K562 (cell line): ENCODE results near the gene LPAR6. TPM values are rescaled to one million over a fixed set of nuclear protein-coding genes. Genes with fewer than 3 reads are reported as not detected.
A peak's percentile ranks its signal among the peaks of the same experiment; 100 is the strongest.

Experiments used
- ATAC-seq: fragments of 200-7000 bp; cut with Tn5 transposase; 3 replicates; pipeline ENCODE4 v1.9.1; 2020; ENCODE audit warnings: moderate library complexity
- BruUV-seq: library from RNA; stranded (reverse); fragments of 400-500 nt; replicated peaks from 2 replicates; lab custom pipeline; 2021; lab: Mats Ljungman, UMichigan
- CTCF ChIA-PET: fragments of 300-600 bp; formaldehyde crosslinking; extraction: SDS; loops from one replicate; lab custom pipeline; 2021; ENCODE audit warnings: low intra/inter-chr PET ratio; lab: Yijun Ruan, JAX
- POLR2A ChIA-PET: fragments of 300-600, 350-650 bp; sonication (Branson Sonifier 250); formaldehyde crosslinking; extraction: SDS; loops from one replicate; lab custom pipeline; 2021; ENCODE audit warnings: antibody characterized with exemption, inconsistent platforms; lab: Yijun Ruan, JAX
- DNase-seq, 4 experiments: peaks; one replicate each; pipeline versions ENCODE4 v3.0.0 to v3.0.0-alpha.2; 2011 to 2018; ENCODE audit warnings: low spot score in 3 of 4, mixed read lengths in 3 of 4; ENCODE audit errors: extremely low read depth in 1 of 4
- FAIRE-seq: peaks from 2 replicates; lab custom pipeline; 2011; peaks lifted over from hg19 to GRCh38; lab: Jason Lieb, UNC
- H2AFZ ChIP-seq: 2 replicates; pipeline ENCODE4 v1.6.0; 2011; ENCODE audit warnings: low read depth, low read length, control low read depth, inconsistent platforms
- H3K27ac ChIP-seq: fragments of 200-600 bp; 3 replicates; pipeline ENCODE4 v1.8.0; 2011; ENCODE audit warnings: low read depth, mild to moderate bottlenecking, control low read depth, inconsistent platforms, low read length, moderate library complexity, mixed read lengths; ENCODE audit errors: extremely low read depth
- H3K27me3 ChIP-seq, 2 experiments: fragments of 300-600 bp in 1 of 2; 2 replicates in 1 of 2; 3 replicates in 1 of 2; pipeline versions ENCODE4 v1.6.0 to v1.8.0; 2011; ENCODE audit warnings: inconsistent platforms in 2 of 2, low read length in 2 of 2, mild to moderate bottlenecking in 1 of 2, mixed read lengths in 1 of 2, moderate library complexity in 1 of 2; ENCODE audit not compliant: control insufficient read depth in 2 of 2, insufficient read depth in 2 of 2
- H3K36me3 ChIP-seq: fragments of 300-600 bp; 3 replicates; pipeline ENCODE4 v1.8.0; 2011; ENCODE audit warnings: mild to moderate bottlenecking, low read length, inconsistent platforms; ENCODE audit not compliant: control insufficient read depth, insufficient read depth
- H3K4me1 ChIP-seq, 2 experiments: fragments of 200-600 bp in 1 of 2; replicated peaks in 1 of 2; 2 replicates in 1 of 2; 3 replicates in 1 of 2; pipeline versions ENCODE4 v1.5.1 to v1.8.0; 2011; ENCODE audit warnings: inconsistent platforms in 2 of 2, low read length in 2 of 2, mild to moderate bottlenecking in 1 of 2, mixed read lengths in 1 of 2, moderate library complexity in 1 of 2; ENCODE audit not compliant: control insufficient read depth in 2 of 2, insufficient read depth in 2 of 2
- H3K4me2 ChIP-seq: 2 replicates; pipeline ENCODE4 v1.6.1; 2011; ENCODE audit warnings: low read length, control low read depth, inconsistent platforms, mixed read lengths; ENCODE audit not compliant: insufficient read depth
- H3K4me3 ChIP-seq: fragments of 200-600 bp; sonication (generic), shearing (Covaris generic); 2 replicates; pipeline ENCODE4 v1.5.1; 2016; ENCODE audit warnings: control low read depth, inconsistent platforms
- H3K79me2 ChIP-seq: fragments of 200-600 bp; 3 replicates; pipeline ENCODE4 v1.8.0; 2011; ENCODE audit warnings: low read length, inconsistent platforms; ENCODE audit not compliant: control insufficient read depth, insufficient read depth
- H3K9ac ChIP-seq, 2 experiments: 2 replicates each; pipeline versions ENCODE4 v1.6.0 to v1.6.1; 2011; ENCODE audit warnings: low read depth in 2 of 2, low read length in 2 of 2, control low read depth in 1 of 2, inconsistent platforms in 1 of 2, mild to moderate bottlenecking in 1 of 2, mixed read lengths in 1 of 2; ENCODE audit not compliant: insufficient read depth in 1 of 2
- H3K9me1 ChIP-seq: one replicate; pipeline ENCODE4 v1.6.0; 2011; ENCODE audit warnings: inconsistent platforms, mild to moderate bottlenecking, low read length, moderate library complexity; ENCODE audit not compliant: control insufficient read depth, insufficient read depth
- H3K9me3 ChIP-seq: replicated peaks from 2 replicates; pipeline ENCODE4 v1.5.1; 2011; ENCODE audit warnings: low read depth, low read length, inconsistent platforms; ENCODE audit not compliant: control insufficient read depth, insufficient read depth
- H4K20me1 ChIP-seq: replicated peaks from 2 replicates; pipeline ENCODE4 v1.6.1; 2011; ENCODE audit warnings: low read length, inconsistent platforms, mixed read lengths; ENCODE audit not compliant: control insufficient read depth, insufficient read depth
- EWSR1 ChIP-seq: fragments of 450-650 bp; IDR thresholded peaks from 2 replicates; pipeline ENCODE4 v1.6.1; 2018; ENCODE audit warnings: borderline replicate concordance, mild to moderate bottlenecking, low read depth, moderate library complexity; ENCODE audit not compliant: partially characterized antibody
- FOXA3 ChIP-seq, 2 experiments: fragments of 450-650 bp in 1 of 2; sonication (generic) in 1 of 2; formaldehyde crosslinking; IDR thresholded peaks in 1 of 2; conservative IDR thresholded peaks in 1 of 2; 2 replicates each; pipeline versions ENCODE4 v1.4.0 to v1.8.0; 2020 to 2022; ENCODE audit warnings: mild to moderate bottlenecking in 2 of 2, missing genetic modification reagents in 1 of 2
- RAD21 ChIP-seq, 2 experiments: fragments of 250-450 bp in 1 of 2; fragments of 450-650 bp in 1 of 2; sonication (Bioruptor Pico) in 1 of 2; formaldehyde crosslinking in 1 of 2; IDR thresholded peaks in 1 of 2; conservative IDR thresholded peaks in 1 of 2; 2 replicates each; pipeline versions ENCODE4 v1.4.0 to v1.8.0; 2020 to 2022; ENCODE audit warnings: mild to moderate bottlenecking in 2 of 2, moderate library complexity in 1 of 2
- TAF7 ChIP-seq: fragments of 450-650 bp; IDR thresholded peaks from 2 replicates; pipeline ENCODE4 v1.6.1; 2016; ENCODE audit warnings: missing genetic modification characterization, missing compliant biosample characterization
- ZNF766 ChIP-seq: fragments of 200-800 bp; sonication (Bioruptor generic); conservative IDR thresholded peaks from 2 replicates; pipeline ENCODE4 v1.6.1; 2016; ENCODE audit warnings: missing genetic modification characterization, missing compliant biosample characterization
- WGBS: fragments of 100-300 bp; shearing (Covaris generic); methylation state at CpG from one replicate; pipeline ENCODE4 v1.1.6; 2016; ENCODE audit warnings: low coverage, mixed read lengths; ENCODE audit not compliant: insufficient coverage; ENCODE audit errors: missing lambda C conversion rate; 5-methylcytosine and 5-hydroxymethylcytosine counted together
- in situ Hi-C: fragments of 300-500 bp; cut with MboI; formaldehyde crosslinking; loops from 4 replicates; pipeline ENCODE4 v1.15.0; 2018; ENCODE audit warnings: inconsistent platforms, mixed read lengths
- intact Hi-C: fragments of 100-400 bp; cut with micrococcal nuclease; formaldehyde crosslinking; loops from 2 replicates; pipeline ENCODE4 v1.14.2; 2022
- polyA plus RNA-seq, 8 experiments: library from polyadenylated mRNA; depleted of rRNA in 4 of 8; stranded (reverse) in 5 of 8; unstranded in 3 of 8; fragments of >200 nt; fragmentation: Nextera tagmentation in 2 of 8; fragmentation: Illumina TruSeq in 1 of 8; extraction: Ambion mirVana in 2 of 8; extraction: Trizol in 1 of 8; gene quantifications; 2 replicates each; pipeline versions ENCODE4 v1.2.1 to v1.2.3, GENCODE V29; 2011 to 2014; ENCODE audit warnings: inconsistent platforms in 1 of 8, missing spikeins in 1 of 8
- total RNA-seq, 7 experiments: library from RNA; depleted of rRNA in 6 of 7; stranded (reverse); fragments of >200 nt in 6 of 7; fragmentation: Illumina TruSeq in 2 of 7; extraction: Trizol in 2 of 7; gene quantifications; 2 replicates each; pipeline versions ENCODE4 v1.2.1 to v1.2.3, GENCODE V29; 2011 to 2021; ENCODE audit warnings: low replicate concordance in 1 of 7

Gene LPAR6
- total and polyA plus RNA-seq, 9 of the 15 experiments (the other 6 are each of a cell fraction or from before 2014, with no cell fraction given): 0.04 to 0.14 (median 0.10) TPM; not detected in 5

DNA sequence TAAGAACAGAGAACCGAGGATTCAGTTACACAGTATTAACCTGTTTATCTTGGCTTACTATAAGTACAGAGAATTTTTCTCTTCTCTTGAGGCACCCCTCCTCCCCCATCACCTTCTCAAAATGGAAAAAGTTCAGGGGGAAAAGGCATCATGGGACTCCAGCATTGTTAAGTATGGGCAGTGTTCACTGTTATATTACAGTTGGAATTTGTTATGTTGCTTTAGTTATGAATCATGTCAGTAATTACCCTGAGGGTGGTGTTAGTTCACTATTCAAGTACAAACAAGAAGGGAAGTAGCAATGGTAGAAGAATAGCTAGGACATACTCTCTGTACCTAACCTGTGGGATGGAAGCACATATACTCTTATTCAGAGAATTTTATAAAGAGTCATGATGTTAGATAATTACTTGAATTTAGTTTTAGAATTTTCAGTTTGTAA, 12.0 kb downstream of the LPAR6 start:
- intact Hi-C loops: no loop called here
- POLR2A ChIA-PET: no interaction called here
- no peak overlapping the region for H3K4me2 ChIP-seq

DNA sequence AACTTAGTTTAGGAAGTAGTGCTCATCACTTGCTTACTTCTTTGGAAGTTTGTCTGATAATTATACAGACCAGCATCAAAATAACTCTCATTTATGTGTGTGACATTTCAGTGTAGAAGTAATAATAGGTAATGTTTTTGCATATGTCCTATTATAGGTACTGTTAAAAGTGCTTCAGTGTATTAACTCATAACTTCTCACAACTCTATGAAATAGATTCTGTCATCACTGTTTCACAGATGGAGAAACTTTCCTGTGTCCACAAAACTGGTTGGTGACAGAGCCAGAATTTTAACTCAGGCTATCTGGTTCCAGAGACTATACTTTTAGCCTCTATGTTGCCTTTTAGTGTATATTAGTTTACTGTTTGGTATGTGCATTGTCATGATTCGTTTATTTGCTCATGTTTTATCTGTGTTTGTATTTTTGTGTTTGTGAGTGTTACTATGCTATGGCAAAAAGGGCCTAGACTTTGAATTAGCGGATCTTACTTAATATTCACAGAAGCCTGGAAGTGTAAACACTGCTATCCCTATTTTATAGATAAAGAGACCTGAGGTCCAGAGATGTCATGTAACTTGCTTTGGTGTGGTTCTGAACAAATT, 12.7 kb downstream of the LPAR6 start:
- CTCF ChIA-PET: no interaction called here
- H3K9ac ChIP-seq: no peak overlapping the region
- no peak overlapping the region for H3K27ac ChIP-seq
- no peak overlapping the region for H3K4me2 ChIP-seq
- no peaks in the 10 kb centered on the region for H3K9me3 ChIP-seq
- 50% methylated on average over 2 of the region's 2 CpGs for WGBS
- intact Hi-C loops: no loop called here
- H3K4me3 ChIP-seq: no peak overlapping the region
- no peaks in the 10 kb centered on the region for H3K27me3 ChIP-seq
- FAIRE-seq (no peak), DNase-seq (no peak), ATAC-seq (no peak)
- no peaks in the 10 kb centered on the region for H4K20me1 ChIP-seq
- BruUV-seq: no TSS peak
- no peaks in the 10 kb centered on the region for H3K36me3 ChIP-seq
- H3K4me1 ChIP-seq: no peaks in the 10 kb centered on the region
- TF ChIP-seq EWSR1: no peak
- no peak for TF ChIP-seq ZNF766 (CRISPR knock-in tag)
- no peak for TF ChIP-seq TAF7 (tag)
- TF ChIP-seq, all 486 proteins: peak for 0
- Histone ChIP-seq H2AFZ (no peak overlapping the region), H3K9me1 (no peaks in the 10 kb centered on the region), H3K79me2 (no peaks in the 10 kb centered on the region)
- POLR2A ChIA-PET: no interaction called here
- in situ Hi-C loops: no loop called here

More for the DNA sequence above, 12.0 kb downstream of the LPAR6 start:
- Histone ChIP-seq H4K20me1 (no peaks in the 10 kb centered on the region), H3K4me1 (no peaks in the 10 kb centered on the region), H3K36me3 (no peaks in the 10 kb centered on the region), H3K27ac (no peak overlapping the region), H3K27me3 (no peaks in the 10 kb centered on the region), H3K9ac (no peak overlapping the region), H3K79me2 (no peaks in the 10 kb centered on the region), H2AFZ (no peak overlapping the region), H3K9me1 (no peaks in the 10 kb centered on the region), H3K9me3 (no peaks in the 10 kb centered on the region), H3K4me3 (no peak overlapping the region)
- ATAC-seq (no peak), DNase-seq (no peak), FAIRE-seq (no peak)
- in situ Hi-C loops: no loop called here
- WGBS: 38% methylated on average over 1 of the region's 1 CpG
- TF ChIP-seq RAD21 (CRISPR knock-in tag; conservative IDR thresholded peaks at IDR 0.05 in 1 of 2, IDR thresholded peaks at IDR 0.05 in 1 of 2) (0 out of 4 replicates have a peak, but pooled peaks of 1 of the 2 experiments have one; percentile 10), FOXA3 (CRISPR knock-in tag; conservative IDR thresholded peaks at IDR 0.05 in 1 of 2, IDR thresholded peaks at IDR 0.05 in 1 of 2) (no peak)
- BruUV-seq: no TSS peak
- CTCF ChIA-PET: no interaction called here
